Measurements from ENCODE around the gene SLC35A4.

DNA sequence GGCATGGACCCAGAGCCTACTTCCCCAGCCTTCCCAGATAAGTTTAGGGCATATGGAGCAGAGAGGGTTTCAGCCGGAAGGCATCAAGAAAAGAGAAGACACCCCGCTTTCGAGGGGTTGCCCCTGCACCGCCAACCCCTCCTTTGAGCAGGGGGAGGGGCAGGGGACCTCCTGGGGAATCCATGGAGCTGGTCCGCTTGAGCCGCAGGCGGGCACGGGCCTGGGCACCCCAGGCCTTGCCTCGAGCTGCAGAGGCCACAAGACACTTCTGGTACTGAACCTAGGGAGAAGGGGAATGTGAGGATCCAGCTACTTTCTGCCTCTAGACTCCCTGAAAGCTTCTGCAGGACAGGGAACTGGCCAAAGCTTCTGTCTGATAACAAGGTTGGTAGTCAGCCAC is 6.1 kb upstream of the SLC35A4 start:
- TF ChIP-seq, protein P1, sequence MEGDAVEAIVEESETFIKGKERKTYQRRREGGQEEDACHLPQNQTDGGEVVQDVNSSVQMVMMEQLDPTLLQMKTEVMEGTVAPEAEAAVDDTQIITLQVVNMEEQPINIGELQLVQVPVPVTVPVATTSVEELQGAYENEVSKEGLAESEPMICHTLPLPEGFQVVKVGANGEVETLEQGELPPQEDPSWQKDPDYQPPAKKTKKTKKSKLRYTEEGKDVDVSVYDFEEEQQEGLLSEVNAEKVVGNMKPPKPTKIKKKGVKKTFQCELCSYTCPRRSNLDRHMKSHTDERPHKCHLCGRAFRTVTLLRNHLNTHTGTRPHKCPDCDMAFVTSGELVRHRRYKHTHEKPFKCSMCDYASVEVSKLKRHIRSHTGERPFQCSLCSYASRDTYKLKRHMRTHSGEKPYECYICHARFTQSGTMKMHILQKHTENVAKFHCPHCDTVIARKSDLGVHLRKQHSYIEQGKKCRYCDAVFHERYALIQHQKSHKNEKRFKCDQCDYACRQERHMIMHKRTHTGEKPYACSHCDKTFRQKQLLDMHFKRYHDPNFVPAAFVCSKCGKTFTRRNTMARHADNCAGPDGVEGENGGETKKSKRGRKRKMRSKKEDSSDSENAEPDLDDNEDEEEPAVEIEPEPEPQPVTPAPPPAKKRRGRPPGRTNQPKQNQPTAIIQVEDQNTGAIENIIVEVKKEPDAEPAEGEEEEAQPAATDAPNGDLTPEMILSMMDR (IDR thresholded peaks at IDR 0.05) = no peak
- no peak for TF ChIP-seq EZH2 (IDR thresholded peaks at IDR 0.05; ENCODE audit: borderline replicate concordance, insufficient read depth, low read depth, low read length, poor library complexity, severe bottlenecking)

All from B cell (primary cell).